ENCODE data around the gene SEPTIN3.

SEPTIN3 gene

DNA sequence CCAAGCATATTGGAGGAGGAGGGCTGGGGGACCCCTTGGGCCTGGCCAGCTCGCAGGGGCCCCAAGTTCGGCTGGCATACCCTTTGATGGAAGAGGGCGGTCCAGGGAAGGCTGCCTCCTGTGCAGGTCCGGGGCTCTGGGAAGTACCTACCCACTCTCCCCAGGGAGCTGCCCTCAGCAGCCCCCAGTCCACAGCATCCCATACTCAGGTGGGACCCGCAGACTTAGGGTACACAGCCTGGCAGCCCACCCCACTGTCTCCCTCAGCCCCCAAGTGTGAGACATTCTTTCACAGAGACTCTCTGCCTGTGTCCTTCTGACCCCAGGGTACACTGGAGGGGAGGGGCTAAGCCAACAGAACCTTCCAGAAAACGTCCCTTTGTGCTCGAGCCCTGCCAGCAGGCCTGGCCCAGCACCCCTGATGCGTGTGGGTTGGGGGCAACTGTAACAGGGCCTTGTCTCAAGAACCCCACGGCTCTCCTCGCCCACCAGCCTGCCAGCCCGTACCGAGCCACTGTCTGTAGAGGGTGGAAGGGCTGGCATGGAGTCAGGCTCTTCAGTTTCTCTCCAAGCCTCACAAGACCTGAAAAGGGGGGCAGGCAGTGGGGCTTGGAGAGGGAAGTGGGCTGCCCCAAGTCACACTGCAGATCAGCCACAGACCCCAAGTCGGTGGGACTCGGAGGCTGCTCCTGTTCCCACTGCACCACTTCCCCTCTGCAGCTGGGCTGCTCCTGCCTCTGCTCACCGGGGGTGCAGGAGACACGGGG lies 35.6 kb upstream of the SEPTIN3 start:
- TF ChIP-seq, protein P1, sequence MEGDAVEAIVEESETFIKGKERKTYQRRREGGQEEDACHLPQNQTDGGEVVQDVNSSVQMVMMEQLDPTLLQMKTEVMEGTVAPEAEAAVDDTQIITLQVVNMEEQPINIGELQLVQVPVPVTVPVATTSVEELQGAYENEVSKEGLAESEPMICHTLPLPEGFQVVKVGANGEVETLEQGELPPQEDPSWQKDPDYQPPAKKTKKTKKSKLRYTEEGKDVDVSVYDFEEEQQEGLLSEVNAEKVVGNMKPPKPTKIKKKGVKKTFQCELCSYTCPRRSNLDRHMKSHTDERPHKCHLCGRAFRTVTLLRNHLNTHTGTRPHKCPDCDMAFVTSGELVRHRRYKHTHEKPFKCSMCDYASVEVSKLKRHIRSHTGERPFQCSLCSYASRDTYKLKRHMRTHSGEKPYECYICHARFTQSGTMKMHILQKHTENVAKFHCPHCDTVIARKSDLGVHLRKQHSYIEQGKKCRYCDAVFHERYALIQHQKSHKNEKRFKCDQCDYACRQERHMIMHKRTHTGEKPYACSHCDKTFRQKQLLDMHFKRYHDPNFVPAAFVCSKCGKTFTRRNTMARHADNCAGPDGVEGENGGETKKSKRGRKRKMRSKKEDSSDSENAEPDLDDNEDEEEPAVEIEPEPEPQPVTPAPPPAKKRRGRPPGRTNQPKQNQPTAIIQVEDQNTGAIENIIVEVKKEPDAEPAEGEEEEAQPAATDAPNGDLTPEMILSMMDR (IDR thresholded peaks at IDR 0.05; ENCODE audit: insufficient read depth, low read depth, low read length, missing control alignments): no peak
- no peak overlapping the region for H3K4me3 ChIP-seq (ENCODE audit: low read length)
- no peak for DNase-seq (ENCODE audit: low read depth)

DNA sequence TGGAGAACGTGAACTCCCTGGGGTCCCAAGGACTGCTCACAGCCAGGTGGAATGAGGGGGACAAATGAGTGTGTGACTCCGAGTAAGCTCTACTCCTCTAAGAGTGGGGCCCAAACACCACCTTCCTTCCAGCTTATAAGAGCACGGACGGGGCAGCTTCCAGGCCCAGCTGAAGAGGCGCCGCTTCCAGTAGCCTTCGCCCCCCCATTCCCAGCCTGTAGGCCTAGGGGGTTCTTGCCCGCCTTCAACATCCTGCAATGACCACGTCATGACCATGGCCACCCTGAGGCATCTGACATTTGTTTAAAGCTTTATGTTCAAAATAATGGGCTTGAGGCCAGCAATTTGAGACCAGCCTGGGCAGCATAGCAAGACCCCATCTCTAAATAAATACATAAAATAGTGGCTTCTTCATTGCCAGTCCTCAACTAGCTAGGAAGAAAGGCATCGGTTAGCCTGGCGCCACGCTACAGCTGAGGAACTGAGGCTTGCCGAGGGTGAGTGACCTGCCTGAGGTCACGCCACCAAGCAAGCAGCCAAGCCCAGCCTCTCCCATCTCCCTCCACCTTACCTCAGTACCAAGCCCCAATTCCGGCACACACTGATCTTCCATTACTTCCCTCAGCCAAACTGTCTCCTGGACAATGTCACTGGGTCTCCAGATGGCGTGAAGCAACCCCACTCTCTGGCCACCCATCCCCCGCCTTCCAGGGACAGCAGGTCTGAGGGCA lies 34.8 kb upstream of the SEPTIN3 start:
- TF ChIP-seq, protein P1 (IDR thresholded peaks at IDR 0.05; ENCODE audit: insufficient read depth, low read depth, low read length, missing control alignments): no peak
- H3K4me3 ChIP-seq (ENCODE audit: low read length): no peak overlapping the region
- no peak for DNase-seq (ENCODE audit: low read depth)

- TF ChIP-seq, protein P1 (IDR thresholded peaks at IDR 0.05; ENCODE audit: insufficient read depth, low read depth, low read length, missing control alignments): no peak
- H3K4me3 ChIP-seq (ENCODE audit: low read length): no peak overlapping the region
- DNase-seq (ENCODE audit: low read depth): no peak
Observed at GRCh38 chr22:41935015-41935351, 34.3 kb upstream of the SEPTIN3 start.

GRCh38 chr22:41935509-41935908 lies 33.7 kb upstream of the SEPTIN3 start:
- H3K4me3 ChIP-seq (ENCODE audit: low read length): no peak overlapping the region
- no peak for DNase-seq (ENCODE audit: low read depth)
- TF ChIP-seq, protein P1 (IDR thresholded peaks at IDR 0.05; ENCODE audit: insufficient read depth, low read depth, low read length, missing control alignments): no peak

- no peak overlapping the region for H3K4me3 ChIP-seq (ENCODE audit: low read length)
- TF ChIP-seq, protein P1 (IDR thresholded peaks at IDR 0.05; ENCODE audit: insufficient read depth, low read depth, low read length, missing control alignments): no peak
- no peak for DNase-seq (ENCODE audit: low read depth)
Observed at GRCh38 chr22:41936894-41937169, 32.4 kb upstream of the SEPTIN3 start.

DNA sequence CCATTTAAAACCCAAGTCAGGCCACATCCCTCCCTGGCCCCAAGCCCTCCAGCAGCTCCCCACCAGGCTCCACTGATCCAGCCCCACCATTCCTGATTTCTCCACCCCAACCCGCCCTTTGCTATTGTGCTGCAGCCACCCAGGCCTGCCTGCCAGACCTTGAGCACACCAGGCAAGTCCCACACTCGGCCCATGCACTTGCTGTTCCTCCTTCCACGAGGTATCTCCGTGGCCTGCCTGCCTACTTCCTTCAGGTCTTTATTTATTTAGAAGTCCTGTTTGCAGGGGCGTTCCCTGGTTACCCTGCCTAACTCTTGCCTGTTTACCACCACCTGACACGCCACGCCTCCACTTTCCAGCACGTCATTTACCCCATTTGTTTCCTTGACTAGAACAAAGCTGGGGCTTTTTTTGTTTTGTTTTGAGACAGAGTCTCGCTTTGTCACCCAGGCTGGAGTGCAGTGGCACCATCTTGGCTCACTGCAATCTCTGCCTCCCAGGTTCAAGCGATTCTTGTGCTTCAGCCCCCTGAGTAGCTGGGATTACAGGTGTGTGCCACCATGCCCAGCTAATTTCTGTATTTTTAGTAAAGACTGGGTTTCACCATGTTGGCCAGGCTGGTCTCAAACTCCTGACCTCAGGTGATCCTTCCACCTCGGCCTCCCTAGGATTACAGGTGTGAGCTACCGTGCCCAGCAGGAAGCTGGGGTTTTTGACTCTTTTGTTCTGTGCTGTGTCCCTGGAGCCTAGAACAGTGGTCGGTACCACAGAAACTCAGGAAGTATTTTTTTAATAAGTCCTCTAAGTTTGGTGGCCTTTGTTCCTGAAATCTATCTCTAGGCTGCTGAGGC lies 29.0 kb upstream of the SEPTIN3 start:
- no peak overlapping the region for H3K4me3 ChIP-seq (ENCODE audit: low read length)
- DNase-seq (ENCODE audit: low read depth): peak; percentile 35
- TF ChIP-seq, protein P1 (IDR thresholded peaks at IDR 0.05; ENCODE audit: insufficient read depth, low read depth, low read length, missing control alignments): no peak
